ENCODE measurements around the gene SYTL3. TPM values are rescaled to one million over a fixed set of nuclear protein-coding genes. Genes with fewer than 3 reads are reported as not detected.

SYTL3 gene
- total RNA-seq, 1 experiment from 2014 or later: 0.86 TPM

DNA sequence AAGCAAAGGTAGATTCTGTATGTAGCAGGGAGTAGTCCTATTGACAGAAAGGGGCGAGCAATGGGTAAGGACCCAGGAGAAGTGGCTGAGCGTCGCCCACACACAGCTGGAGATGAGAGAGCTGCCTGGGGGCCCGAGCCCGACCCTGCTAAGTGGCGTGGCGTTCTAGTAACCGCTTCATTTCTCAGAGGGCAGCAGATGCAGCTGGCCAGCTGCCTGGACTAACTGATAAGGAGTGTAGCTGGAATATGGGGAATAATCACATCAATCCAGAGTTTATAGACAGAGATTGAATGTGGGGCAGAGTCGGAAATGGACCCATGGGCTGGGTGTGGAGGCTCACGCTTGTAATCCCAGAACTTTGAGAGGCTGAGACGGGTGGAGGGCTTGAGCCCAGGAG lies 104.9 kb downstream of the SYTL3 start:
- CTCF ChIA-PET: no interaction called here
- POLR2A ChIA-PET: no interaction called here
- H3K36me3 ChIP-seq (ENCODE audit: control insufficient read depth, insufficient read depth, low read length): no peaks in the 10 kb centered on the region
- BruUV-seq (replicated peaks): no TSS peak
- TF ChIP-seq, protein P1, sequence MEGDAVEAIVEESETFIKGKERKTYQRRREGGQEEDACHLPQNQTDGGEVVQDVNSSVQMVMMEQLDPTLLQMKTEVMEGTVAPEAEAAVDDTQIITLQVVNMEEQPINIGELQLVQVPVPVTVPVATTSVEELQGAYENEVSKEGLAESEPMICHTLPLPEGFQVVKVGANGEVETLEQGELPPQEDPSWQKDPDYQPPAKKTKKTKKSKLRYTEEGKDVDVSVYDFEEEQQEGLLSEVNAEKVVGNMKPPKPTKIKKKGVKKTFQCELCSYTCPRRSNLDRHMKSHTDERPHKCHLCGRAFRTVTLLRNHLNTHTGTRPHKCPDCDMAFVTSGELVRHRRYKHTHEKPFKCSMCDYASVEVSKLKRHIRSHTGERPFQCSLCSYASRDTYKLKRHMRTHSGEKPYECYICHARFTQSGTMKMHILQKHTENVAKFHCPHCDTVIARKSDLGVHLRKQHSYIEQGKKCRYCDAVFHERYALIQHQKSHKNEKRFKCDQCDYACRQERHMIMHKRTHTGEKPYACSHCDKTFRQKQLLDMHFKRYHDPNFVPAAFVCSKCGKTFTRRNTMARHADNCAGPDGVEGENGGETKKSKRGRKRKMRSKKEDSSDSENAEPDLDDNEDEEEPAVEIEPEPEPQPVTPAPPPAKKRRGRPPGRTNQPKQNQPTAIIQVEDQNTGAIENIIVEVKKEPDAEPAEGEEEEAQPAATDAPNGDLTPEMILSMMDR (IDR thresholded peaks at IDR 0.05; ENCODE audit: insufficient read depth in 1 of 2, low read depth in 1 of 2, low read length in 1 of 2, severe bottlenecking in 1 of 2, unreplicated experiment in 1 of 2): no peak
- Mint-ChIP-seq H3K27me3 (ENCODE audit: insufficient read depth, unreplicated experiment) (no peaks in the 10 kb centered on the region), H3K27ac (ENCODE audit: unreplicated experiment) (no peak overlapping the region), H3K4me3 (ENCODE audit: unreplicated experiment) (no peak overlapping the region), H3K36me3 (ENCODE audit: insufficient read depth, unreplicated experiment) (peaks cover 1% of the 10 kb centered on the region), H3K9me3 (ENCODE audit: unreplicated experiment) (no peaks in the 10 kb centered on the region), H3K4me1 (ENCODE audit: low read depth, unreplicated experiment) (peaks cover 7% of the 10 kb centered on the region)
- intact Hi-C loops (cut with micrococcal nuclease; ENCODE audit: unreplicated experiment): no loop called here
- no peak for DNase-seq
- H3K27me3 ChIP-seq (replicated peaks; ENCODE audit: control insufficient read depth, insufficient read depth, low read length): no peaks in the 10 kb centered on the region
- no peaks in the 10 kb centered on the region for H3K9me3 ChIP-seq
- no peak overlapping the region for H3K4me3 ChIP-seq (ENCODE audit: low read depth, low read length)
- H3K4me1 ChIP-seq: no peaks in the 10 kb centered on the region

DNA sequence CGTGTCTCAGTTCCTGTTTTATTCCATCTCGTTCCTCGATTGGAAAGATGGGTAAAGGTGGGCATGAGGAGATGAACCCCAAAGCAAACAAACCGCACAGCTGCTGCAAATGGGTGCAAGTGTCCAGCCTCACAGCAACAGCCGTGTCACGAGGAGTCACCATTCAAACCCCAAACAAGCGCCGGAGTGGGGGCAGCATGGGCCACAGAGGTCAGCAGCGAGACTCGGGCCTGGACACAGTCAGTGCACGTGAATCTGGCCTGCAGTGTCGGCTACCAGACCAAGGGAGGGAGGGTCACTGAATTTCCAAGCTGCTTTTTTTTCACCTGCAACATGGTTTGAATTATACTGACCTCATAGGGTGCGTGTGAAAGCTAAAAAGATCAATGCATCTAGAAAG lies 105.8 kb downstream of the SYTL3 start:
- H3K9me3 ChIP-seq: no peaks in the 10 kb centered on the region
- Mint-ChIP-seq H3K27ac (ENCODE audit: unreplicated experiment) (no peak overlapping the region), H3K27me3 (ENCODE audit: insufficient read depth, unreplicated experiment) (no peaks in the 10 kb centered on the region), H3K36me3 (ENCODE audit: insufficient read depth, unreplicated experiment) (peaks cover 10% of the 10 kb centered on the region), H3K4me3 (ENCODE audit: unreplicated experiment) (no peak overlapping the region), H3K4me1 (ENCODE audit: low read depth, unreplicated experiment) (peaks cover 7% of the 10 kb centered on the region), H3K9me3 (ENCODE audit: unreplicated experiment) (no peaks in the 10 kb centered on the region)
- POLR2A ChIA-PET: no interaction called here
- H3K4me1 ChIP-seq: no peaks in the 10 kb centered on the region
- BruUV-seq (replicated peaks): no TSS peak
- H3K36me3 ChIP-seq (ENCODE audit: control insufficient read depth, insufficient read depth, low read length): no peaks in the 10 kb centered on the region
- CTCF ChIA-PET: no interaction called here
- no peak for DNase-seq
- H3K4me3 ChIP-seq (ENCODE audit: low read depth, low read length): no peak overlapping the region
- no peaks in the 10 kb centered on the region for H3K27me3 ChIP-seq (replicated peaks; ENCODE audit: control insufficient read depth, insufficient read depth, low read length)
- TF ChIP-seq, protein P1 (IDR thresholded peaks at IDR 0.05; ENCODE audit: insufficient read depth in 1 of 2, low read depth in 1 of 2, low read length in 1 of 2, severe bottlenecking in 1 of 2, unreplicated experiment in 1 of 2): no peak
- intact Hi-C loops (cut with micrococcal nuclease; ENCODE audit: unreplicated experiment): no loop called here

DNA sequence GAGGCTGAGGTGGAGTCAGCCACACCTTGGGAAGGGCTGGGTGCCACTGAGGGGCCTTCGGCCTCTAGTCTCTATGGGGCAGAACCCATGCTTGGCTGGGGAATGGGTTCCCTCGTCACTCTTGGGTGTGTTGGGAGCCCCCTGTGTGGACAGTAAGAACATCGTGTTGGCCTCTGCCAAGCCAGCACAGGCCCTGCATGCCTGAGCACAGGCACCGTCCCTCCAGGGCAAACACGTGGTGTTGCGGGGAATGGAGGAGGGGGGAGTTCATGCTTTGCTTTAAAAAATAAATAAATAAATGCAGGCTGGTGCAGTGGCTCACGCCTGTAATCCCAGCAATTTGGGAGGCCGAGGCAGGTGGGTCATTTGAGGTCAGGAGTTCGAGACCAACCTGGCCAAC lies 106.3 kb downstream of the SYTL3 start:
- intact Hi-C loops (cut with micrococcal nuclease; ENCODE audit: unreplicated experiment): no loop called here
- Mint-ChIP-seq H3K4me3 (ENCODE audit: unreplicated experiment) (no peak overlapping the region), H3K9me3 (ENCODE audit: unreplicated experiment) (no peaks in the 10 kb centered on the region), H3K4me1 (ENCODE audit: low read depth, unreplicated experiment) (peaks cover 7% of the 10 kb centered on the region), H3K27me3 (ENCODE audit: insufficient read depth, unreplicated experiment) (no peaks in the 10 kb centered on the region), H3K27ac (ENCODE audit: unreplicated experiment) (no peak overlapping the region), H3K36me3 (ENCODE audit: insufficient read depth, unreplicated experiment) (peaks cover 15% of the 10 kb centered on the region)
- H3K9me3 ChIP-seq: no peaks in the 10 kb centered on the region
- H3K4me1 ChIP-seq: no peaks in the 10 kb centered on the region
- TF ChIP-seq, protein P1 (IDR thresholded peaks at IDR 0.05; ENCODE audit: insufficient read depth in 1 of 2, low read depth in 1 of 2, low read length in 1 of 2, severe bottlenecking in 1 of 2, unreplicated experiment in 1 of 2): no peak
- H3K36me3 ChIP-seq (ENCODE audit: control insufficient read depth, insufficient read depth, low read length): no peaks in the 10 kb centered on the region
- ChIA-PET CTCF (no interaction called here), POLR2A (no interaction called here)
- BruUV-seq (replicated peaks): no TSS peak
- H3K4me3 ChIP-seq (ENCODE audit: low read depth, low read length): no peak overlapping the region
- no peaks in the 10 kb centered on the region for H3K27me3 ChIP-seq (replicated peaks; ENCODE audit: control insufficient read depth, insufficient read depth, low read length)
- no peak for DNase-seq

All from Caco-2 (cell line).